K562 (cell line): ENCODE results near the gene IL31. TPM values are rescaled to one million over a fixed set of nuclear protein-coding genes. Genes with fewer than 3 reads are reported as not detected.

ENCODE experiments used
- ATAC-seq: fragments of 200-7000 bp; cut with Tn5 transposase; 3 replicates; pipeline ENCODE4 v1.9.1; 2020; ENCODE audit warnings: moderate library complexity
- BruUV-seq: library from RNA; stranded (reverse); fragments of 400-500 nt; replicated peaks from 2 replicates; lab custom pipeline; 2021; lab: Mats Ljungman, UMichigan
- CTCF ChIA-PET: fragments of 300-600 bp; formaldehyde crosslinking; extraction: SDS; loops from one replicate; lab custom pipeline; 2021; ENCODE audit warnings: low intra/inter-chr PET ratio; lab: Yijun Ruan, JAX
- POLR2A ChIA-PET: fragments of 300-600, 350-650 bp; sonication (Branson Sonifier 250); formaldehyde crosslinking; extraction: SDS; loops from one replicate; lab custom pipeline; 2021; ENCODE audit warnings: antibody characterized with exemption, inconsistent platforms; lab: Yijun Ruan, JAX
- DNase-seq, 4 experiments: peaks; one replicate each; pipeline versions ENCODE4 v3.0.0 to v3.0.0-alpha.2; 2011 to 2018; ENCODE audit warnings: low spot score in 3 of 4, mixed read lengths in 3 of 4; ENCODE audit errors: extremely low read depth in 1 of 4
- FAIRE-seq: peaks from 2 replicates; lab custom pipeline; 2011; peaks lifted over from hg19 to GRCh38; lab: Jason Lieb, UNC
- H2AFZ ChIP-seq: 2 replicates; pipeline ENCODE4 v1.6.0; 2011; ENCODE audit warnings: low read depth, low read length, control low read depth, inconsistent platforms
- H3K27ac ChIP-seq: fragments of 200-600 bp; 3 replicates; pipeline ENCODE4 v1.8.0; 2011; ENCODE audit warnings: low read depth, mild to moderate bottlenecking, control low read depth, inconsistent platforms, low read length, moderate library complexity, mixed read lengths; ENCODE audit errors: extremely low read depth
- H3K27me3 ChIP-seq, 2 experiments: fragments of 300-600 bp in 1 of 2; 2 replicates in 1 of 2; 3 replicates in 1 of 2; pipeline versions ENCODE4 v1.6.0 to v1.8.0; 2011; ENCODE audit warnings: inconsistent platforms in 2 of 2, low read length in 2 of 2, mild to moderate bottlenecking in 1 of 2, mixed read lengths in 1 of 2, moderate library complexity in 1 of 2; ENCODE audit not compliant: control insufficient read depth in 2 of 2, insufficient read depth in 2 of 2
- H3K36me3 ChIP-seq: fragments of 300-600 bp; 3 replicates; pipeline ENCODE4 v1.8.0; 2011; ENCODE audit warnings: mild to moderate bottlenecking, low read length, inconsistent platforms; ENCODE audit not compliant: control insufficient read depth, insufficient read depth
- H3K4me1 ChIP-seq, 2 experiments: fragments of 200-600 bp in 1 of 2; replicated peaks in 1 of 2; 2 replicates in 1 of 2; 3 replicates in 1 of 2; pipeline versions ENCODE4 v1.5.1 to v1.8.0; 2011; ENCODE audit warnings: inconsistent platforms in 2 of 2, low read length in 2 of 2, mild to moderate bottlenecking in 1 of 2, mixed read lengths in 1 of 2, moderate library complexity in 1 of 2; ENCODE audit not compliant: control insufficient read depth in 2 of 2, insufficient read depth in 2 of 2
- H3K4me2 ChIP-seq: 2 replicates; pipeline ENCODE4 v1.6.1; 2011; ENCODE audit warnings: low read length, control low read depth, inconsistent platforms, mixed read lengths; ENCODE audit not compliant: insufficient read depth
- H3K4me3 ChIP-seq: fragments of 200-600 bp; sonication (generic), shearing (Covaris generic); 2 replicates; pipeline ENCODE4 v1.5.1; 2016; ENCODE audit warnings: control low read depth, inconsistent platforms
- H3K79me2 ChIP-seq: fragments of 200-600 bp; 3 replicates; pipeline ENCODE4 v1.8.0; 2011; ENCODE audit warnings: low read length, inconsistent platforms; ENCODE audit not compliant: control insufficient read depth, insufficient read depth
- H3K9ac ChIP-seq, 2 experiments: 2 replicates each; pipeline versions ENCODE4 v1.6.0 to v1.6.1; 2011; ENCODE audit warnings: low read depth in 2 of 2, low read length in 2 of 2, control low read depth in 1 of 2, inconsistent platforms in 1 of 2, mild to moderate bottlenecking in 1 of 2, mixed read lengths in 1 of 2; ENCODE audit not compliant: insufficient read depth in 1 of 2
- H3K9me1 ChIP-seq: one replicate; pipeline ENCODE4 v1.6.0; 2011; ENCODE audit warnings: inconsistent platforms, mild to moderate bottlenecking, low read length, moderate library complexity; ENCODE audit not compliant: control insufficient read depth, insufficient read depth
- H3K9me3 ChIP-seq: replicated peaks from 2 replicates; pipeline ENCODE4 v1.5.1; 2011; ENCODE audit warnings: low read depth, low read length, inconsistent platforms; ENCODE audit not compliant: control insufficient read depth, insufficient read depth
- H4K20me1 ChIP-seq: replicated peaks from 2 replicates; pipeline ENCODE4 v1.6.1; 2011; ENCODE audit warnings: low read length, inconsistent platforms, mixed read lengths; ENCODE audit not compliant: control insufficient read depth, insufficient read depth
- ARID2 ChIP-seq: fragments of 450-650 bp; IDR thresholded peaks from 2 replicates; pipeline ENCODE4 v1.6.1; 2017; ENCODE audit warnings: antibody characterized with exemption, mild to moderate bottlenecking
- BCLAF1 ChIP-seq, 2 experiments: fragments of 450-650 bp in 1 of 2; IDR thresholded peaks; 2 replicates each; pipeline ENCODE4 v1.6.1; 2011 to 2017; ENCODE audit warnings: low read depth in 2 of 2, antibody characterized with exemption in 1 of 2, borderline replicate concordance in 1 of 2, low read length in 1 of 2, mild to moderate bottlenecking in 1 of 2, mixed read lengths in 1 of 2; ENCODE audit not compliant: control insufficient read depth in 1 of 2
- CBX3 ChIP-seq, 2 experiments: IDR thresholded peaks; 1 replicate in 1 of 2; 2 replicates in 1 of 2; pipeline ENCODE4 v1.6.1; 2012; ENCODE audit warnings: inconsistent platforms in 2 of 2, low read length in 2 of 2, borderline replicate concordance in 1 of 2, control low read depth in 1 of 2
- ERF ChIP-seq: fragments of 450-650 bp; formaldehyde crosslinking; IDR thresholded peaks from 2 replicates; pipeline ENCODE4 v1.4.0; 2020; ENCODE audit warnings: mild to moderate bottlenecking, mixed read lengths
- HIVEP1 ChIP-seq: fragments of 250-450 bp; sonication (Bioruptor Pico); IDR thresholded peaks from 2 replicates; pipeline ENCODE4 v1.4.0; 2020; ENCODE audit warnings: mild to moderate bottlenecking
- NCOR1 ChIP-seq: fragments of 450-650 bp; IDR thresholded peaks from 2 replicates; pipeline ENCODE4 v1.6.1; 2016; ENCODE audit warnings: mild to moderate bottlenecking, moderate library complexity
- RNF219 ChIP-seq: fragments of 250-450 bp; sonication (Bioruptor Pico); IDR thresholded peaks from 2 replicates; pipeline ENCODE4 v1.5.0; 2022; ENCODE audit warnings: mild to moderate bottlenecking
- TARDBP ChIP-seq: fragments of 450-650 bp; IDR thresholded peaks from 2 replicates; pipeline ENCODE4 v1.6.1; 2016
- TEAD1 ChIP-seq, 2 experiments: fragments of 450-650 bp in 1 of 2; sonication (generic) in 1 of 2; formaldehyde crosslinking; IDR thresholded peaks; 2 replicates each; pipeline versions ENCODE4 v1.4.0 to v1.8.0; 2020 to 2022; ENCODE audit warnings: mild to moderate bottlenecking in 2 of 2, missing genetic modification reagents in 1 of 2
- XRCC5 ChIP-seq: fragments of 200-400 bp; formaldehyde crosslinking; IDR thresholded peaks from 2 replicates; pipeline ENCODE4 v1.6.1; 2017; ENCODE audit warnings: low read depth, mild to moderate bottlenecking, low read length
- ZNF253 ChIP-seq: fragments of 250-450 bp; sonication (Bioruptor Pico); conservative IDR thresholded peaks from 2 replicates; pipeline ENCODE4 v1.6.1; 2021; ENCODE audit warnings: mild to moderate bottlenecking
- ZNF280A ChIP-seq: fragments of 450-650 bp; IDR thresholded peaks from 2 replicates; pipeline ENCODE4 v1.6.1; 2018; ENCODE audit warnings: mild to moderate bottlenecking, low read depth; ENCODE audit not compliant: partially characterized antibody
- WGBS: fragments of 100-300 bp; shearing (Covaris generic); methylation state at CpG from one replicate; pipeline ENCODE4 v1.1.6; 2016; ENCODE audit warnings: low coverage, mixed read lengths; ENCODE audit not compliant: insufficient coverage; ENCODE audit errors: missing lambda C conversion rate; 5-methylcytosine and 5-hydroxymethylcytosine counted together
- in situ Hi-C: fragments of 300-500 bp; cut with MboI; formaldehyde crosslinking; loops from 4 replicates; pipeline ENCODE4 v1.15.0; 2018; ENCODE audit warnings: inconsistent platforms, mixed read lengths
- intact Hi-C: fragments of 100-400 bp; cut with micrococcal nuclease; formaldehyde crosslinking; loops from 2 replicates; pipeline ENCODE4 v1.14.2; 2022
- polyA plus RNA-seq, 8 experiments: library from polyadenylated mRNA; depleted of rRNA in 4 of 8; stranded (reverse) in 5 of 8; unstranded in 3 of 8; fragments of >200 nt; fragmentation: Nextera tagmentation in 2 of 8; fragmentation: Illumina TruSeq in 1 of 8; extraction: Ambion mirVana in 2 of 8; extraction: Trizol in 1 of 8; gene quantifications; 2 replicates each; pipeline versions ENCODE4 v1.2.1 to v1.2.3, GENCODE V29; 2011 to 2014; ENCODE audit warnings: inconsistent platforms in 1 of 8, missing spikeins in 1 of 8
- total RNA-seq, 7 experiments: library from RNA; depleted of rRNA in 6 of 7; stranded (reverse); fragments of >200 nt in 6 of 7; fragmentation: Illumina TruSeq in 2 of 7; extraction: Trizol in 2 of 7; gene quantifications; 2 replicates each; pipeline versions ENCODE4 v1.2.1 to v1.2.3, GENCODE V29; 2011 to 2021; ENCODE audit warnings: low replicate concordance in 1 of 7
- TF ChIP-seq, protein P1 (sequence below): fragments of 250-450 bp; sonication (Bioruptor Pico); IDR thresholded peaks from 2 replicates; pipeline ENCODE4 v1.4.0; 2020; ENCODE audit warnings: mild to moderate bottlenecking, moderate library complexity

IL31 gene
- total and polyA plus RNA-seq, 9 of the 15 experiments (the other 6 are each of a cell fraction or from before 2014, with no cell fraction given) = not detected

- CTCF ChIA-PET = no interaction called here
- no peak for FAIRE-seq
- TF ChIP-seq NCOR1 (no peak), TEAD1 (CRISPR knock-in tag; IDR thresholded peaks at IDR 0.05) (no peak), BCLAF1 (IDR thresholded peaks at IDR 0.05; ENCODE audit: borderline replicate concordance in 1 of 2, control insufficient read depth in 1 of 2, low read depth in 2 of 2, low read length in 1 of 2) (no peak), TARDBP (no peak), ERF (CRISPR knock-in tag) (no peak), XRCC5 (no peak), HIVEP1 (CRISPR knock-in tag) (no peak), ZNF280A (no peak), RNF219 (CRISPR knock-in tag) (no peak), CBX3 (IDR thresholded peaks at IDR 0.05; ENCODE audit: borderline replicate concordance in 1 of 2, low read length in 2 of 2) (no peak), ARID2 (no peak), ZNF253 (no peak)
- TF ChIP-seq, protein P1, sequence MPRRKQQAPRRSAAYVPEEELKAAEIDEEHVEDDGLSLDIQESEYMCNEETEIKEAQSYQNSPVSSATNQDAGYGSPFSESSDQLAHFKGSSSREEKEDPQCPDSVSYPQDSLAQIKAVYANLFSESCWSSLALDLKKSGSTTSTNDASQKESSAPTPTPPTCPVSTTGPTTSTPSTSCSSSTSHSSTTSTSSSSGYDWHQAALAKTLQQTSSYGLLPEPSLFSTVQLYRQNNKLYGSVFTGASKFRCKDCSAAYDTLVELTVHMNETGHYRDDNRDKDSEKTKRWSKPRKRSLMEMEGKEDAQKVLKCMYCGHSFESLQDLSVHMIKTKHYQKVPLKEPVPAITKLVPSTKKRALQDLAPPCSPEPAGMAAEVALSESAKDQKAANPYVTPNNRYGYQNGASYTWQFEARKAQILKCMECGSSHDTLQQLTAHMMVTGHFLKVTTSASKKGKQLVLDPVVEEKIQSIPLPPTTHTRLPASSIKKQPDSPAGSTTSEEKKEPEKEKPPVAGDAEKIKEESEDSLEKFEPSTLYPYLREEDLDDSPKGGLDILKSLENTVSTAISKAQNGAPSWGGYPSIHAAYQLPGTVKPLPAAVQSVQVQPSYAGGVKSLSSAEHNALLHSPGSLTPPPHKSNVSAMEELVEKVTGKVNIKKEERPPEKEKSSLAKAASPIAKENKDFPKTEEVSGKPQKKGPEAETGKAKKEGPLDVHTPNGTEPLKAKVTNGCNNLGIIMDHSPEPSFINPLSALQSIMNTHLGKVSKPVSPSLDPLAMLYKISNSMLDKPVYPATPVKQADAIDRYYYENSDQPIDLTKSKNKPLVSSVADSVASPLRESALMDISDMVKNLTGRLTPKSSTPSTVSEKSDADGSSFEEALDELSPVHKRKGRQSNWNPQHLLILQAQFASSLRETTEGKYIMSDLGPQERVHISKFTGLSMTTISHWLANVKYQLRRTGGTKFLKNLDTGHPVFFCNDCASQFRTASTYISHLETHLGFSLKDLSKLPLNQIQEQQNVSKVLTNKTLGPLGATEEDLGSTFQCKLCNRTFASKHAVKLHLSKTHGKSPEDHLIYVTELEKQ (CRISPR knock-in tag) = no peak
These were observed 9.5 kb upstream of the IL31 start for GRCh38 chr12:122183588-122183940.

More at GRCh38 chr12:122183588-122183940, 9.5 kb upstream of the IL31 start:
- no TSS peak for BruUV-seq
- Histone ChIP-seq H3K9me3 (no peaks in the 10 kb centered on the region), H3K4me3 (no peak overlapping the region), H3K27me3 (no peaks in the 10 kb centered on the region), H4K20me1 (no peaks in the 10 kb centered on the region), H3K9me1 (no peaks in the 10 kb centered on the region), H3K36me3 (no peaks in the 10 kb centered on the region), H3K9ac (no peak overlapping the region), H3K4me2 (no peak overlapping the region), H3K79me2 (no peaks in the 10 kb centered on the region), H2AFZ (no peak overlapping the region), H3K4me1 (peaks cover 0 to 3% of the 10 kb centered on the region in 2 experiments; a peak in 1 of 5 replicates), H3K27ac (no peak overlapping the region)
- in situ Hi-C loops (no loop called here), intact Hi-C loops (no loop called here)
- no peak for DNase-seq
- no peak; the same call in 2 of the 3 replicates for ATAC-seq
- WGBS = 54% methylated on average over 10 of the region's 10 CpGs
- POLR2A ChIA-PET = interaction anchor here (0.5 to 1.3 kb wide), 3 partner anchors 86 to 158 kb away, joined by 3 read pairs; no protein-coding TSS in a partner anchor
